Activated naive CD8-positive, alpha-beta T cell treated with anti-CD3 and anti-CD28 coated beads, Interleukin-2, amount 10 ng/mL, durations not matched to agents 7 days and 5 days (primary cell): Measurements from ENCODE around the gene TTC6. TPM values are rescaled to one million over a fixed set of nuclear protein-coding genes. Genes with fewer than 3 reads are reported as not detected.

Experiments used
- ATAC-seq: fragments of 150-1000 bp; cut with Tn5 transposase; one replicate; pipeline ENCODE4 v1.10.0; 2021; ENCODE audit warnings: low read depth, moderate library complexity
- POLR2A ChIA-PET: fragments of 350-600 bp; sonication (Branson Sonifier 250); formaldehyde crosslinking; loops from one replicate; lab custom pipeline; 2021; ENCODE audit warnings: antibody characterized with exemption; lab: Charles Lee
- DNase-seq: peaks from one replicate; pipeline ENCODE4 v3.0.0; 2021
- H3K27ac Mint-ChIP-seq: one replicate; pipeline ENCODE4 v1.8.0; 2022; ENCODE audit warnings: mild to moderate bottlenecking, mixed read lengths
- H3K27me3 Mint-ChIP-seq: one replicate; pipeline ENCODE4 v1.8.0; 2022; ENCODE audit warnings: mild to moderate bottlenecking, moderate library complexity, mixed read lengths
- H3K36me3 Mint-ChIP-seq: one replicate; pipeline ENCODE4 v1.8.0; 2021; ENCODE audit warnings: mild to moderate bottlenecking, mixed read lengths
- H3K4me1 Mint-ChIP-seq: one replicate; pipeline ENCODE4 v1.8.0; 2021; ENCODE audit warnings: mixed read lengths
- H3K4me3 Mint-ChIP-seq: one replicate; pipeline ENCODE4 v1.8.0; 2022; ENCODE audit warnings: mild to moderate bottlenecking, moderate library complexity, mixed read lengths
- H3K9me3 Mint-ChIP-seq: one replicate; pipeline ENCODE4 v1.8.0; 2021; ENCODE audit warnings: mixed read lengths
- total RNA-seq, 2 experiments: library from RNA; stranded (reverse); gene quantifications; one replicate each; pipeline ENCODE4 v1.2.3, GENCODE V29; 2021

TTC6 gene
- total RNA-seq, 2 experiments from 2014 or later = not detected

GRCh38 chr14:37596790-37597472 is 1.5 kb downstream of the TTC6 start:
- peaks cover 6% of the 10 kb centered on the region for H3K4me1 Mint-ChIP-seq
- POLR2A ChIA-PET = interaction anchor here (0.7 kb wide), 1 partner anchor 1788 kb away, joined by 3 read pairs; the partner anchor contains the start of gene RALGAPA1
- peaks cover 1% of the 10 kb centered on the region for H3K9me3 Mint-ChIP-seq
- DNase-seq (no peak), ATAC-seq (no peak)
- peaks cover 79% of the 10 kb centered on the region for H3K27me3 Mint-ChIP-seq
- H3K4me3 Mint-ChIP-seq = no peak overlapping the region
- H3K27ac Mint-ChIP-seq = no peak overlapping the region
- H3K36me3 Mint-ChIP-seq = peaks cover 4% of the 10 kb centered on the region

GRCh38 chr14:37597538-37597913 is 2.1 kb downstream of the TTC6 start:
- ATAC-seq (no peak), DNase-seq (no peak)
- H3K4me1 Mint-ChIP-seq = peaks cover 6% of the 10 kb centered on the region
- peaks cover 4% of the 10 kb centered on the region for H3K36me3 Mint-ChIP-seq
- H3K27ac Mint-ChIP-seq = no peak overlapping the region
- H3K9me3 Mint-ChIP-seq = peaks cover 1% of the 10 kb centered on the region
- POLR2A ChIA-PET = interaction anchor here (0.7 kb wide), 1 partner anchor 1789 kb away, joined by 3 read pairs; the partner anchor contains the start of gene RALGAPA1
- no peak overlapping the region for H3K4me3 Mint-ChIP-seq
- peaks cover 78% of the 10 kb centered on the region for H3K27me3 Mint-ChIP-seq

- Mint-ChIP-seq H3K9me3 (peaks cover 1% of the 10 kb centered on the region), H3K27me3 (peaks cover 72% of the 10 kb centered on the region), H3K4me3 (no peak overlapping the region), H3K4me1 (peaks cover 6% of the 10 kb centered on the region), H3K27ac (no peak overlapping the region), H3K36me3 (peaks cover 4% of the 10 kb centered on the region)
- ATAC-seq (no peak), DNase-seq (peak; percentile 33)
- POLR2A ChIA-PET = no interaction called here
These were observed 2.7 kb downstream of the TTC6 start for GRCh38 chr14:37597914-37598746.

- Mint-ChIP-seq H3K4me1 (peaks cover 6% of the 10 kb centered on the region), H3K9me3 (peaks cover 1% of the 10 kb centered on the region), H3K4me3 (peak overlapping the region; percentile 18), H3K27ac (no peak overlapping the region), H3K36me3 (peaks cover 4% of the 10 kb centered on the region), H3K27me3 (peaks cover 67% of the 10 kb centered on the region)
- POLR2A ChIA-PET = no interaction called here
- ATAC-seq = no peak
- no peak for DNase-seq
These were observed 3.5 kb downstream of the TTC6 start for GRCh38 chr14:37598747-37599506.

- H3K4me1 Mint-ChIP-seq = peaks cover 2% of the 10 kb centered on the region
- peaks cover 1% of the 10 kb centered on the region for H3K9me3 Mint-ChIP-seq
- H3K36me3 Mint-ChIP-seq = no peaks in the 10 kb centered on the region
- peaks cover 63% of the 10 kb centered on the region for H3K27me3 Mint-ChIP-seq
- DNase-seq (no peak), ATAC-seq (no peak)
- POLR2A ChIA-PET = no interaction called here
- no peak overlapping the region for H3K4me3 Mint-ChIP-seq
- peak overlapping the region; percentile 51 for H3K27ac Mint-ChIP-seq
These were observed 4.3 kb downstream of the TTC6 start for GRCh38 chr14:37599507-37600368.

GRCh38 chr14:37600880-37601741 is 5.7 kb downstream of the TTC6 start:
- Mint-ChIP-seq H3K4me3 (no peak overlapping the region), H3K9me3 (peaks cover 1% of the 10 kb centered on the region), H3K4me1 (peaks cover 1% of the 10 kb centered on the region), H3K27me3 (peaks cover 57% of the 10 kb centered on the region), H3K36me3 (no peaks in the 10 kb centered on the region), H3K27ac (no peak overlapping the region)
- DNase-seq (no peak), ATAC-seq (no peak)
- POLR2A ChIA-PET = no interaction called here

GRCh38 chr14:37601865-37602264 is 6.4 kb downstream of the TTC6 start:
- ATAC-seq (no peak), DNase-seq (no peak)
- Mint-ChIP-seq H3K36me3 (no peaks in the 10 kb centered on the region), H3K4me1 (peaks cover 1% of the 10 kb centered on the region), H3K27ac (no peak overlapping the region), H3K4me3 (no peak overlapping the region), H3K9me3 (peaks cover 1% of the 10 kb centered on the region), H3K27me3 (peaks cover 49% of the 10 kb centered on the region)
- POLR2A ChIA-PET = no interaction called here

GRCh38 chr14:37602605-37603453 is 7.4 kb downstream of the TTC6 start:
- Mint-ChIP-seq H3K4me1 (peaks cover 1% of the 10 kb centered on the region), H3K36me3 (no peaks in the 10 kb centered on the region), H3K27me3 (peaks cover 40% of the 10 kb centered on the region), H3K4me3 (no peak overlapping the region), H3K27ac (no peak overlapping the region), H3K9me3 (peaks cover 1% of the 10 kb centered on the region)
- DNase-seq (no peak), ATAC-seq (no peak)
- POLR2A ChIA-PET = no interaction called here

GRCh38 chr14:37603688-37604251 is 8.3 kb downstream of the TTC6 start:
- DNase-seq (no peak), ATAC-seq (no peak)
- Mint-ChIP-seq H3K27me3 (peaks cover 32% of the 10 kb centered on the region), H3K27ac (no peak overlapping the region), H3K4me3 (no peak overlapping the region), H3K36me3 (no peaks in the 10 kb centered on the region), H3K4me1 (no peaks in the 10 kb centered on the region), H3K9me3 (peaks cover 1% of the 10 kb centered on the region)
- POLR2A ChIA-PET = no interaction called here

- POLR2A ChIA-PET = no interaction called here
These were observed 11.2 kb downstream of the TTC6 start for GRCh38 chr14:37606678-37607077.

GRCh38 chr14:37608649-37609048 is 13.2 kb downstream of the TTC6 start:
- no peaks in the 10 kb centered on the region for H3K4me1 Mint-ChIP-seq
- no peak for DNase-seq
- POLR2A ChIA-PET = no interaction called here
- peaks cover 8% of the 10 kb centered on the region for H3K27me3 Mint-ChIP-seq
- H3K27ac Mint-ChIP-seq = no peak overlapping the region
- H3K4me3 Mint-ChIP-seq = no peak overlapping the region
- peaks cover 5% of the 10 kb centered on the region for H3K9me3 Mint-ChIP-seq
- ATAC-seq = no peak
- H3K36me3 Mint-ChIP-seq = no peaks in the 10 kb centered on the region

More at GRCh38 chr14:37606678-37607077, 11.2 kb downstream of the TTC6 start:
- Mint-ChIP-seq H3K9me3 (peaks cover 2% of the 10 kb centered on the region), H3K27ac (no peak overlapping the region), H3K4me1 (no peaks in the 10 kb centered on the region), H3K27me3 (peaks cover 15% of the 10 kb centered on the region), H3K36me3 (no peaks in the 10 kb centered on the region), H3K4me3 (no peak overlapping the region)
- no peak for DNase-seq
- ATAC-seq = no peak
